ENCODE data around the gene PPP3CA.

Gene PPP3CA

GRCh38 chr4:101089168-101089567 is 258.2 kb downstream of the PPP3CA start:
- H3K4me3 ChIP-seq (replicated peaks; ENCODE audit: low read depth, low read length) = no peak overlapping the region
- no peak for DNase-seq (ENCODE audit: extremely low read depth, low read depth)
- TF ChIP-seq, protein P1, sequence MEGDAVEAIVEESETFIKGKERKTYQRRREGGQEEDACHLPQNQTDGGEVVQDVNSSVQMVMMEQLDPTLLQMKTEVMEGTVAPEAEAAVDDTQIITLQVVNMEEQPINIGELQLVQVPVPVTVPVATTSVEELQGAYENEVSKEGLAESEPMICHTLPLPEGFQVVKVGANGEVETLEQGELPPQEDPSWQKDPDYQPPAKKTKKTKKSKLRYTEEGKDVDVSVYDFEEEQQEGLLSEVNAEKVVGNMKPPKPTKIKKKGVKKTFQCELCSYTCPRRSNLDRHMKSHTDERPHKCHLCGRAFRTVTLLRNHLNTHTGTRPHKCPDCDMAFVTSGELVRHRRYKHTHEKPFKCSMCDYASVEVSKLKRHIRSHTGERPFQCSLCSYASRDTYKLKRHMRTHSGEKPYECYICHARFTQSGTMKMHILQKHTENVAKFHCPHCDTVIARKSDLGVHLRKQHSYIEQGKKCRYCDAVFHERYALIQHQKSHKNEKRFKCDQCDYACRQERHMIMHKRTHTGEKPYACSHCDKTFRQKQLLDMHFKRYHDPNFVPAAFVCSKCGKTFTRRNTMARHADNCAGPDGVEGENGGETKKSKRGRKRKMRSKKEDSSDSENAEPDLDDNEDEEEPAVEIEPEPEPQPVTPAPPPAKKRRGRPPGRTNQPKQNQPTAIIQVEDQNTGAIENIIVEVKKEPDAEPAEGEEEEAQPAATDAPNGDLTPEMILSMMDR (IDR thresholded peaks at IDR 0.05; ENCODE audit: low read depth, low read length, missing control alignments) = no peak

DNA sequence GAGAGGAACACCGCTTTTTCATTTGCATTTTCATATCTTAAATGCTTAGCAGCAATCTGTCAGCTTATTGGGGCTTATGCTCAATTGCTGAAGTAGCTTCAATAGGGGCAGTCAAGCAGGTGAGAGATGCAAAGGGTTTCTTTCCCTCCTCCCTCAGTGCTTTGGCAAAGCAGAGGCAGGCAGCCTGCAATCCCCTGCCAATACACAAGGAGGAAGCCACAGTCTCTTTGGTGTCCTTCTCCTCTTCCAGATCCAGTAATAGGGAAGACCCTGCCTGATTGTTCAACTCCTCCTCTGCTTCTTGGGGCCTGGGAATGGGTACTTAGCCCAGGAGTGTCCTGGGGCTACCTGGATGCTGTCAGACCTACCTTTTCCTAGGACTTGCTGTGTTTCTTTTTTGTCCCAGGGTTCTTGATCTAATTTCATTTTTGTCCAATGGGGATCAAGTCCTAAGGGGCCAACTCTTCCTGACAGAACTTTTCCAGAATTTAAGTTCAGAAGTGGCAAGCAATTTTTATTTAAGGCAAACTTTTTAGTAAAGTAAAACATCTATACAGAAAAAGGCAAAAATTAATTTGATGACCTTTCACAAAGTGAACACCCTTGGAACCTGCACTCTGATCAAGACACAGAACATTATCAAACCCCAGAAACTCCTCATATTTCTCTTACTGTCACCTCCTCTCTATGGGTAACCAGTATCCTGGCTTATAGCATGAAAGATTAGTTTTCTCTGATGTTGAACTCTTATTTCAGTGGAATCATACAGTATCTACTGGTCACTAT is 260.3 kb downstream of the PPP3CA start:
- TF ChIP-seq, protein P1 (IDR thresholded peaks at IDR 0.05; ENCODE audit: low read depth, low read length, missing control alignments) = peak; percentile 17
- no peak overlapping the region for H3K4me3 ChIP-seq (replicated peaks; ENCODE audit: low read depth, low read length)
- DNase-seq (ENCODE audit: extremely low read depth, low read depth) = no peak

DNA sequence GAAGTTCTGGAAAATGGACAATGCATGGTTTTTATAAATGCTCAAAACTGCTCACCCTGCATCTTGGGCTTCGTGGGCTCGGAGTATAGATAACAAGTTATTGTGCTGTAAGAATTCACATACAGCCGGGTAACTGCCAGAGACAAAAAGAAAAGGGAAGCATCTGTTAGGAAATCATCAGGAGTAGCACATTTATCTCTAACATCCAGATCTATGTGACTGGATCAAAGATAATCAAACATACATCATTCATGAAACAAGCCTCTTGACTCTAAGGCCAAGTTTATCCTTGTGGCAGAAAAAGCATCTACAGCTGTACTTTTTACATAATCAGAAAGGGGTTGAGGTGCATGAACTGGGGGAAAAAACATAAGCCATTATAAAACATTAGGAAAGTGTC is 264.2 kb downstream of the PPP3CA start:
- TF ChIP-seq, protein P1 (IDR thresholded peaks at IDR 0.05; ENCODE audit: low read depth, low read length, missing control alignments) = no peak
- DNase-seq (ENCODE audit: extremely low read depth, low read depth) = no peak
- H3K4me3 ChIP-seq (replicated peaks; ENCODE audit: low read depth, low read length) = no peak overlapping the region

DNA sequence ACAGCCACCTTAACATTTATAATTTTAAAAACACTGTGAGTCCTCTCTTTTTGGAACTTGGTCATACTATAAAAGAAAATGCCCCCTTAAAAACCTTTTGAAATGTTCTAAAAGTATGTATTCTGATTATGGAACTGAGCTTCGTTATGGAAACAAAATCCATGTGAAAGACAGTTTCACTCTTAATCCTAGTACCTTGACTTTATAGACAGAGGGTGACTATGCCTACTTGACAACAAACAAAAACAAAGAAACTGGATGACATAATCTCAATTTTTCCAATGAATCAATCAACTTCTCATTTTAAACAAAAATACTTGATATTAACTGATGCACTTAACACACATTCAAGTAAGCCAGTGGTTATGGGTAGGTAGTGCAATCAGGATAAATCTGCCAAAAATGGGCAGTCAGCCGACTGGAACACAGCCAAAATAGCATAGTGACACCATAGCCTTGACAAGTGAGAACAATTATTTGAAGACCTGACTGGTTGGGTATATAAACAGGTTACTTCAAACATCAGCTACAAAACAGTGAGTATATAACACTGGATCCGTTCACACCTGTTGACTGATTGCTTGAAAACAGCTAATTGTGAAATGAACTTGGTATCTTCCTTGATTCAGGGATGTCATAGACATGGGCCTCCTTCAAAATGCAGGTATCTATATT is 265.5 kb downstream of the PPP3CA start:
- TF ChIP-seq, protein P1 (IDR thresholded peaks at IDR 0.05; ENCODE audit: low read depth, low read length, missing control alignments) = no peak

GRCh38 chr4:101081166-101081565 is 266.2 kb downstream of the PPP3CA start:
- no peak overlapping the region for H3K4me3 ChIP-seq (replicated peaks; ENCODE audit: low read depth, low read length)
- TF ChIP-seq, protein P1 (IDR thresholded peaks at IDR 0.05; ENCODE audit: low read depth, low read length, missing control alignments) = no peak
- DNase-seq (ENCODE audit: extremely low read depth, low read depth) = no peak

More for the DNA sequence above, 265.5 kb downstream of the PPP3CA start:
- no peak overlapping the region for H3K4me3 ChIP-seq (replicated peaks; ENCODE audit: low read depth, low read length)
- DNase-seq (ENCODE audit: extremely low read depth, low read depth) = no peak

DNA sequence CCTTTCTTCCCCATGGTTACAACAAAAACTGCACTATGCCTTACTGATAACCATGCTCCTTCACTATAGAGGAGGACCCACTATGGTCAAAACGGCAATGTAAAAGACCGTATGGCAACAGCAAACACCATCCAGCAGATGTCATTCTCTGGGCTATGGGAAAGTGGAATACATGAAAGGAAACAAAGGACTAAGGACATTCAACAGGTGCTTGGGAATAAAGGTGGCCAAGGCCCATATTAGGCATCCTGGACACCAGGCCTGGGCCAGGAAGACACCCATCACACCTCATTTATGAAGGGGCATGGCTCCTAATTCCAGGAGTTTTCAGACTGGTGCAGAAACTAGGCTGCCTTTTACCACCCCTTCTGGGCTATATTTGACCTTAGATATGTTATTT is 268.4 kb downstream of the PPP3CA start:
- DNase-seq (ENCODE audit: extremely low read depth, low read depth) = no peak
- H3K4me3 ChIP-seq (replicated peaks; ENCODE audit: low read depth, low read length) = no peak overlapping the region
- TF ChIP-seq, protein P1 (IDR thresholded peaks at IDR 0.05; ENCODE audit: low read depth, low read length, missing control alignments) = no peak
